ENCODE results near the gene OPRL1.

OPRL1 gene

DNA sequence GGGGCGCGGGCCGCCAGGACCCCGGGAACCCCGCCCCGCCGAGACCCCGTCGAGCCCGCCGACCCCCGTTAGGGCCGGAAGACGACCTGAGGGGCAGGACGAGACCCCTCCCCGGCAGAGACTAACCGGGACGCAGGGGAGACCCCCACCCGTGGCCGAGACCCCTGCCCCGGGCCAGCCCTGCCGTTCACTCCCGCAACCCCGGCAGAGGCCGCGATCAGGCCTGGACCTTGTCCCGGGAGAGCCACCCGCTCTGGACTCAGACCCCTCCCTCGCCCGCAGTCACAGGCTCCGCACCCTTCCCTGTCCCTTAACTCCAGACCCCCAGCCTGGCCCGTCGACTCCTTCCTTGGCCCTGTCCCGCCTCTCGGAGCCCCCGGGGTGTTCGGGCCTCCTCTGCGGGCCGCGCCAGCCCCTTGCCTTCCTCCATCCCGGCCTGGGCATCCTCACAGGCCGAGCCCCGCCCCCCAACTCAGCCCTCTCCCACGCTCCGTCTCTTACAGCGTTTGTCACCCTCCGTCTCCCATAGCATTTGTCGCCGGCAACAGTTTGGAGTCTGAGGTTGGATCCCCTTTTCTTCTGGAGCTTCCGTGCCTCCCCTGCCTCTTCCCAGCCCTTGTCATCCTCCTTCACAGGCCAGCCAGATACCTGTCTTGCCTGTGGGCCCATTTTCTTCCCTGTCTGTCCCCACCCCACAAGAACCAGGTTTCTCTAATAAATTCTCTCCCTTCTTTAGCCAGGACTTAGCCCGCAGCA, 16.3 kb upstream of the OPRL1 start:
- no peaks in the 10 kb centered on the region for H3K4me1 ChIP-seq (ENCODE audit: insufficient read depth, low read length)
- peak overlapping the region; percentile 78 for H3K4me3 ChIP-seq (ENCODE audit: low read length)
- H3K9ac ChIP-seq (ENCODE audit: low read depth, low read length), result peak overlapping the region; percentile 69; the same call in 1 of the 2 replicates
- H3K27ac ChIP-seq (ENCODE audit: low read length), result no peak overlapping the region
- H3K36me3 ChIP-seq (ENCODE audit: insufficient read depth, low read depth, low read length), result no peaks in the 10 kb centered on the region
- H3K9me3 ChIP-seq (ENCODE audit: insufficient read depth, low read depth, low read length), result no peaks in the 10 kb centered on the region
- no peaks in the 10 kb centered on the region; the same call in 1 of the 2 replicates for H3K27me3 ChIP-seq (ENCODE audit: insufficient read depth, low read length)

DNA sequence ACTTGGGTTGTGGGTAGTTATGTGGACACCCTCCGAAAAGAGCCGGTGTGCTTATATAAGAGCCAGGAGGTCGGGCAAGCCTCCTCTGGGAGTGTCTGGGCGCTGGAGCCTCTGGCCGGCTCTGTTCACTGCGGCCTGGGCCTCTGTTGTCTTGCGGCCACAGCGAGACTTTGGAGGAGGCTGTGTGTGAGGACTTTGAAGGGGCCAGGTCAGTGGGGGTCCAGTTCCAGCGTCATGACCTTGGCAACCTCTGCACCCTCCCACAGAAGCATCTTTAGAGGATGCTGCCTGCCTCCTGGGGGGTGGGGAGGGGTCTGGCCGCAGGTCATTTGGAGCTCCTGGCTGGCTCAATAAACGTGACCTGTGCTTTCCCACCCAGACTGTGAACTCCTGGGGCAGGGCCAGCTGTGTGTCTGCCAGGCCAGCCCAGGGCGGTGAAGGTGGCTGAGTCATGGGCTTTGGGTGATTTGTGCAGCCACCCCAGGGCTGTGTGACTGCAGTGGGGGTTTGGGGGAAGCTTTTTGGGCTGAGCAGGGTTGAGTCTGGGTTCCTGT, 15.7 kb upstream of the OPRL1 start:
- H3K4me3 ChIP-seq (ENCODE audit: low read length), result peak overlapping the region; percentile 78; the same call in 1 of the 2 replicates
- H3K36me3 ChIP-seq (ENCODE audit: insufficient read depth, low read depth, low read length), result no peaks in the 10 kb centered on the region
- no peaks in the 10 kb centered on the region for H3K9me3 ChIP-seq (ENCODE audit: insufficient read depth, low read depth, low read length)
- no peaks in the 10 kb centered on the region; the same call in 1 of the 2 replicates for H3K27me3 ChIP-seq (ENCODE audit: insufficient read depth, low read length)
- H3K9ac ChIP-seq (ENCODE audit: low read depth, low read length), result no peak overlapping the region
- H3K27ac ChIP-seq (ENCODE audit: low read length), result no peak overlapping the region
- H3K4me1 ChIP-seq (ENCODE audit: insufficient read depth, low read length), result no peaks in the 10 kb centered on the region

DNA sequence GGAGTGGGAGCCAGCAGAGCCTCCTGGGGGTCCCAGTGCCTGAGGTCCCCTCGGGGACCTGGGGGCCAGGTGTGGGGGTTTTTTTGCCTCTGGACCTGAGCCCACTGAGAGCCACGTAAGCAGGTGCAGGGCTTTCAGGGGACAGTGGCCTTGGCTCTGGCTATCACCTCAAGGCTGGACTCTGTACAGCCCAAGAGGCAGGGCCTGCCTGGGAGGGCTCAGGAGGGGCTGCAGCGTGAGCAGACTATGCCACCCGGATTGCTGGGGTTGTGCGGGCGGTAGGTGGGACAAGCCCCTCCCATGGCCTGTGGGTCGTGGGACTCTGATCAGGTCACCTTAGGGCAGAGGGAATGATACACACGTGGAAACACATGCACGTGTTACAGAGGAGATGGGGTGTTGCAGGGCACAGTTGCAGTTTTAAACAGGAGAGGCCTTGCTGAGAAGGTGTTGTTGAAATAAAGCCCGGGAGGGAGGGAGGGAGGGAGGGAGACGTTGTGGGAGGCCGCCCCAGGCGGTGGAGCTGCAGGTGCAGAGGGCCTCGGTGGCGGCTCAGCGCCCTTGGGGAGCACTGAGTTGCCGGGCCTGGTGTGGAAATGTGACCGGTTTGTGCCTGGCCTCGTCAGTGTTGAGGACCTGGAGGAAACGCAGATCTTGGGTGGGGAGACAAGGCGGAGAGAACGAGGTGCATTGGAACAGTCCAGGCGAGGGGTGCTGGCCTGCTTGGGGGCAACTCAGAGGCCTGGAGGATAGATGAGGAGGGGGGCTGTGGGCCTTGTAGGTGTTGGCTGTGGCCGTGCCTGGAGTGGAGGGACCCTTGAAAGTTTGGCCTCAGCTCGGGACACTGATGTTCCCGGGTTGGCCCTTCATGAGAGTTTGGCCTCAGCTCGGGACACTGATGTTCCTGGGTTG, 14.6 kb upstream of the OPRL1 start:
- no peaks in the 10 kb centered on the region for H3K9me3 ChIP-seq (ENCODE audit: insufficient read depth, low read depth, low read length)
- no peak overlapping the region for H3K4me3 ChIP-seq (ENCODE audit: low read length)
- H3K36me3 ChIP-seq (ENCODE audit: insufficient read depth, low read depth, low read length), result no peaks in the 10 kb centered on the region
- no peak overlapping the region for H3K9ac ChIP-seq (ENCODE audit: low read depth, low read length)
- H3K4me1 ChIP-seq (ENCODE audit: insufficient read depth, low read length), result no peaks in the 10 kb centered on the region
- H3K27ac ChIP-seq (ENCODE audit: low read length), result no peak overlapping the region
- H3K27me3 ChIP-seq (ENCODE audit: insufficient read depth, low read length), result no peaks in the 10 kb centered on the region; the same call in 1 of the 2 replicates

DNA sequence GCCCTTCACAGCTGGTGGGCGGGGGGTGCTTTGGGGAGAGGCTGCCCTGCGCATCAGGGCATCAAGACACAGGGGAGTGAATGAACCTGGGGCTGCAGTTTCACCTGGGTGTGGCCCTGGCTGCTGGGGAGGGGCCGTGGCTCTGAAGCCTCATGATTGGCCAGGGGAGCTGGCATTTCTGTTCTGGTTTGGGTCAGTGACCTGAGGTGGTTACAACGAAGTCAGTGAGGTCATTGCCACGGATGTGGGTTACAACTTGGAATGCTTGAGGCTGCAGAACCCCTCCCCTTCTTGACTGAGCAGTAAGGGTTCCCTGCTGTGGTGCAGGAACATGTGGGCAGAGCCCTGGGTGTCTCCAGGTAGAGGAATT, 13.9 kb upstream of the OPRL1 start:
- no peaks in the 10 kb centered on the region for H3K36me3 ChIP-seq (ENCODE audit: insufficient read depth, low read depth, low read length)
- H3K9me3 ChIP-seq (ENCODE audit: insufficient read depth, low read depth, low read length), result no peaks in the 10 kb centered on the region
- no peak overlapping the region for H3K4me3 ChIP-seq (ENCODE audit: low read length)
- H3K27me3 ChIP-seq (ENCODE audit: insufficient read depth, low read length), result no peaks in the 10 kb centered on the region; the same call in 1 of the 2 replicates
- H3K9ac ChIP-seq (ENCODE audit: low read depth, low read length), result no peak overlapping the region
- no peaks in the 10 kb centered on the region for H3K4me1 ChIP-seq (ENCODE audit: insufficient read depth, low read length)
- H3K27ac ChIP-seq (ENCODE audit: low read length), result no peak overlapping the region

DNA sequence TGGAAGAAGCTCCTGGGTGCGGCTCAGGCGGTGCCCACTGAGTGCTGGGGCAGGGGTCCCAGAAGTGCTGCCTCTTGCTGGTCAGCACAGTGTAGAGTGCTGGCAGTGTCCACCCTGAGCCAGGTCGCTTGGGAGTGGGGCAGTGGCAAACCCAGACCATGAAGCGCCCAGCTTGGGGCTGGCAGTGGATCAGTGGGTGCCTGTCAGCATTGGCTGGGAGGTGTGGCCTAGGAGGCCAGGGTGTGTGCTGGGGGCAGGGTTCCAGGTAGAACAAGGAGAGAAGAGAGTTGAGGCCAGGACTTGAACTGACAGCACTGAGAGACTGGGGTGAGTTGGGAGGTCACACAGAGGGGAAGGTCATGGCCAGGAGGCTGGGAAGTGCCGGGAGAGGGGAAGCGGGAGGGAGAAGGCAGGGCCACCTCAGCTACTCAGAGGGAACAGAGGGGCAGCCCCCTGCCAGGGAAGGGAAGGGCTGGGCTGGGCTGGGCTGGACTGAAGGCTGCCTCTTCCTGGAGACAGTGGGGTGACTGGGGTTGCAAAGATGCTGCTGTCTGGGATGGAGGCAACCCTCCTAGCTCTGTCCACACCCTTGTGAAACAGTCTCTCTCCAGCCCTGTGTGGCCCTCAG, 12.8 kb upstream of the OPRL1 start:
- H3K36me3 ChIP-seq (ENCODE audit: insufficient read depth, low read depth, low read length), result no peaks in the 10 kb centered on the region
- no peak overlapping the region for H3K9ac ChIP-seq (ENCODE audit: low read depth, low read length)
- H3K9me3 ChIP-seq (ENCODE audit: insufficient read depth, low read depth, low read length), result no peaks in the 10 kb centered on the region
- H3K4me1 ChIP-seq (ENCODE audit: insufficient read depth, low read length), result no peaks in the 10 kb centered on the region
- H3K27ac ChIP-seq (ENCODE audit: low read length), result no peak overlapping the region
- H3K27me3 ChIP-seq (ENCODE audit: insufficient read depth, low read length), result no peaks in the 10 kb centered on the region; the same call in 1 of the 2 replicates
- H3K4me3 ChIP-seq (ENCODE audit: low read length), result no peak overlapping the region

DNA sequence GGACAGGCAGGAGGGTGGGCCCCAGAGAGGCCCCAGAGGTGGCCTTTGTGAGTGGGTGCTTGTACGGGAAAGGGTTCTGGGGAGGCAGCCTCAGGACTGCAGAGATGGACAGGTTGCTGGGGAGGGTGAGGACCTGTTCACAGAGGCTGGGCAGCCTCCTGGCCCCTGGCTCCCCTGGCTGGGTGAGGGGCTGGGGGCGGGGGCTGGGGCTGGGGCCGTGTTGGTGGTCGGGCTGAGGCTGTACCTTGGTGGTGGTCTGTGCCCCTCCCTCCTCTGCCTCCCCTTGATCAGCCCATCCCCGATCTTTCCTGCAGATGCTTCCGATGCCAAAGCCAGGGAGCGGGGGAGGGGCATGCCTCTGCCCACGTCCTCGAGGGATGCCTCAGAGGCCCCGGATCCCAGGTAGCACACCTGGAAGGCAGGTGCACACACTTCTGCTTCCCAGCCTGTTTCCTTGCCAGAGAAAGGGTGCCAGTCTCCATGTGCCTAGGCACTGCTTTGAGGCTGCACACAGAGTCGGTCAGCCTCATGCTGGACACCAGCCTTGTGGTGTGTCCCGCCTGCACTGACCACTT, 12.1 kb upstream of the OPRL1 start:
- Histone ChIP-seq H3K9ac (ENCODE audit: low read depth, low read length) (no peak overlapping the region), H3K27me3 (ENCODE audit: insufficient read depth, low read length) (no peaks in the 10 kb centered on the region; the same call in 1 of the 2 replicates), H3K4me3 (ENCODE audit: low read length) (no peak overlapping the region), H3K27ac (ENCODE audit: low read length) (no peak overlapping the region), H3K4me1 (ENCODE audit: insufficient read depth, low read length) (no peaks in the 10 kb centered on the region), H3K36me3 (ENCODE audit: insufficient read depth, low read depth, low read length) (no peaks in the 10 kb centered on the region), H3K9me3 (ENCODE audit: insufficient read depth, low read depth, low read length) (no peaks in the 10 kb centered on the region)

DNA sequence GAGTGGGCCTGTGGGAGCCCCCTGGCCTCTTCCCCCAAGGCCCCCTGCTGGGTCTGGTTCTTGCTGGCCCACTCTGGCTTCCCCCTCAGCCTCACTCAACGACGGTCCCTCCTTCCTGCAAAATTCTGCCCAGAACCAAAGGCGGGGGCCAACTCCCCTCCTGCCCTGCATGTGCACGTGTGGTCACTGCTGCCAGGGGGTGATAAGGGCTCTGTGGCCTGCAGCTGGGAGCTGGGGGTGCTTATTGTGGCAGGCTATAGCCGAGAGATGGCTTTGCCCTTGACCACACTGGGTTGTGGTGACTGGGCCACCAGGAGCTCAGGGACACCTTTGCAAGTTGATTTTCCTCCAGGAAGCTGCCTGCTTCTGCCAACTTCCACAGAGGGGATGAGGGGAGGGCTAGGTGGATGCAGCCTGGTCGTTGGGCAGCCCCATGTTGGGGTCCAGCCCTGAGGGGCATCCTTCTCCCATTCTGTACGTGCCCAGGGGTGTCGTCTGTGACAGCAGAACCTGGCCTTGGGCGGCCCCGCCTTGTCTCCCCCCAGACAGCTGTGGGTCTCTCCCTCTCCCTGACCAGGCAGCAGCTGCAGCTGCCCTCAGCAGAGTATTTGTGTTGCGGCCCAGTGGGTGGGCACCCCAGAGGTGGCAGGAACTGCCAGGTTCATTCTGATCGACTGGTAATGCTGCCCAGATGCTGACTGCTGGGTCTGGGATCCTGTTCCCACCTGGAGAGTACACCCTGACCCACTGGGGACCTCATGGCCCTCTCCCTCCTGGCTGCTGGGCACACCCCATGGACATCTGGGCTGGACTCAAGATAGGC, 11.3 kb upstream of the OPRL1 start:
- no peak overlapping the region for H3K4me3 ChIP-seq (ENCODE audit: low read length)
- no peaks in the 10 kb centered on the region for H3K36me3 ChIP-seq (ENCODE audit: insufficient read depth, low read depth, low read length)
- no peaks in the 10 kb centered on the region for H3K9me3 ChIP-seq (ENCODE audit: insufficient read depth, low read depth, low read length)
- H3K27me3 ChIP-seq (ENCODE audit: insufficient read depth, low read length), result no peaks in the 10 kb centered on the region; the same call in 1 of the 2 replicates
- no peaks in the 10 kb centered on the region for H3K4me1 ChIP-seq (ENCODE audit: insufficient read depth, low read length)
- H3K27ac ChIP-seq (ENCODE audit: low read length), result no peak overlapping the region
- H3K9ac ChIP-seq (ENCODE audit: low read depth, low read length), result no peak overlapping the region

DNA sequence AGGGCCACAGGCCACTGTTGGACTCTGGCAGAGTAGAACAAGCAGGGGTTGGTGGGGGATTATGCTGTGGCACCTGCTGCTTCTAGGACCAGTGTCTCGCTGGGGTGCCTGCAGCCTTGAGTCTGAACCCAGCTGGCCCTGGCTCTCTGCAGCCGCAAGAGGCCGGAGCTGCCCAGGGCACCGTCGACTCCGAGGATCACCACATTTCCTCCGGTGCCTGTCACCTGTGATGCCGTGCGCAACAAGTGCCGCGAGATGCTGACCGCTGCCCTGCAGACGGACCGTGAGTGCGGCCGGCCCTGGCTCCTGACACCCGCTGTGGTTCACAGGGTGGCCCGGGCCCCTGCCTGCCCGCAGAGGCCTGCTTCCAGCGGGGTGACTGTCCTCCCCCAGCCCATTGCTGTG, 10.7 kb upstream of the OPRL1 start:
- Histone ChIP-seq H3K4me1 (ENCODE audit: insufficient read depth, low read length) (no peaks in the 10 kb centered on the region), H3K9ac (ENCODE audit: low read depth, low read length) (no peak overlapping the region), H3K4me3 (ENCODE audit: low read length) (no peak overlapping the region), H3K9me3 (ENCODE audit: insufficient read depth, low read depth, low read length) (no peaks in the 10 kb centered on the region), H3K27ac (ENCODE audit: low read length) (no peak overlapping the region), H3K36me3 (ENCODE audit: insufficient read depth, low read depth, low read length) (no peaks in the 10 kb centered on the region), H3K27me3 (ENCODE audit: insufficient read depth, low read length) (no peaks in the 10 kb centered on the region)

DNA sequence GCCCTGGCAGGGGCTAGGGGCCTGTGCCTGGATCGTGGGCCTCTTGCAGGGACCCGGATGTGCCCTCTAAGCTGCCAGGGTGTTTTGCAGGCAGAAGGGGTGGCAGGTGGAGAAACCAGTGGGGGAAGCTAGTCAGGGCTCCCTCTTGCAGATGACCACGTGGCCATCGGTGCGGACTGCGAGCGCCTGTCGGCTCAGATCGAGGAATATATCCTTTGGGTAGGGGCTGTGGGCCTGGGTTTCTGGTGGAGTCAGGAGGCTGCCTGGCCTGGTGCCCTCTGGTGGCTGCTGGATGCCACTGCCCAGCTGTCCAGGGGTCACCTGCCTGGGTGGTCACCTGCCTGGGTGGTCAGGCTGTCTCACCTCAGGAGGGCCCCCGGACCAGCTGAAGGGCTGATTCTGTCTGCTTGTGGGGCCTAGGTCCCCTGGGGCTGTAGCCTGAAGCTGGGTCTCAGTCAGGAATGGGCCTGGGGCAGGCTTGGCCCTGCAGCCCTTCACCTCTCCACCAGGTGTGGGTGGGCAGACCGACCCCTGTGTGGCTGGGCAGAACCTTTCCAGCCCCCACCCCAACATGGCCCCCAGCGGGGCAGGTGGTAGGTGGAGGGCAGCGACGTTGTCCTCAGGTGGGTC, 10.2 kb upstream of the OPRL1 start:
- H3K36me3 ChIP-seq (ENCODE audit: insufficient read depth, low read depth, low read length), result no peaks in the 10 kb centered on the region

DNA sequence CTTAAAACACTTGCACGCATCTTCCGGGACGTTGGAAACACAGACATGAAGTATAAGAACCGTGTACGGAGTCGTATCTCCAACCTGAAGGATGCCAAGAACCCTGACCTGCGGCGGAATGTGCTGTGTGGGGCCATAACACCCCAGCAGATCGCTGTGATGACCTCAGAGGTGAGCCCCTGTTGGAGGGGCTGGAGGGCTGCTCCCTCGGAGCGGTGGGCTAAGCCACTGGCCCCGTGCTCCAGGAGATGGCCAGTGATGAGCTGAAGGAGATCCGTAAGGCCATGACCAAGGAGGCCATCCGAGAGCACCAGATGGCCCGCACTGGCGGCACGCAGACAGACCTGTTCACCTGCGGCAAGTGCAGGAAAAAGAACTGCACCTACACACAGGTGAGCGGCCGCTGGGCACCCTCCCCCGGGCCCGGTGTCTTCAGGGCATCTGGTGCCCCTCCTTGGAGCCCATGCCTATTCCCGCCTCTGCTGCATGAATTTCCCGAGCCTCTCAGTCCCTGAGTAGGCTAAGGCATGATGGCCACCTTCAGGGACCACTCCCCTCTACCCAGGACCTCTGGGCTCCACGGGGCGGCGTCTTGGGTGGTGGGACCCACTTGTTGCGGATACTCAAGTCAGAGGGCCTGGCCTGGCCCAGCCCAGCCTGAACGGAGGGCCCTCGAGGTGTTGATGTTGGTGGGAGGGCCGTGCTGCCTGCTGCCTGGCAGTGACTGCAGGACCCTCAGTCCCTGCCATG, 9.5 kb upstream of the OPRL1 start:
- no peak overlapping the region for H3K27ac ChIP-seq (ENCODE audit: low read length)
- no peaks in the 10 kb centered on the region for H3K27me3 ChIP-seq (ENCODE audit: insufficient read depth, low read length)
- H3K9ac ChIP-seq (ENCODE audit: low read depth, low read length), result no peak overlapping the region
- H3K9me3 ChIP-seq (ENCODE audit: insufficient read depth, low read depth, low read length), result no peaks in the 10 kb centered on the region
- no peak overlapping the region for H3K4me3 ChIP-seq (ENCODE audit: low read length)
- no peaks in the 10 kb centered on the region for H3K36me3 ChIP-seq (ENCODE audit: insufficient read depth, low read depth, low read length)
- H3K4me1 ChIP-seq (ENCODE audit: insufficient read depth, low read length), result no peaks in the 10 kb centered on the region

More for the DNA sequence above, 10.2 kb upstream of the OPRL1 start:
- Histone ChIP-seq H3K27me3 (ENCODE audit: insufficient read depth, low read length) (no peaks in the 10 kb centered on the region), H3K4me3 (ENCODE audit: low read length) (no peak overlapping the region), H3K4me1 (ENCODE audit: insufficient read depth, low read length) (no peaks in the 10 kb centered on the region), H3K9me3 (ENCODE audit: insufficient read depth, low read depth, low read length) (no peaks in the 10 kb centered on the region), H3K9ac (ENCODE audit: low read depth, low read length) (no peak overlapping the region), H3K27ac (ENCODE audit: low read length) (no peak overlapping the region)
